Thymus (tissue), 11 donors: ENCODE results near the gene LRRC51. TPM values are rescaled to one million over a fixed set of nuclear protein-coding genes. Genes with fewer than 3 reads are reported as not detected.

Experiments
- DNase-seq, 9 donors: peaks; one replicate each; pipeline ENCODE4 v3.0.0-alpha.2; 2013; ENCODE audit warnings: low spot score in 9 of 9, low read depth in 6 of 9, missing footprints in 1 of 9
- H3K27ac ChIP-seq, 2 donors: one replicate each; pipeline ENCODE4 v1.5.1; 2013; ENCODE audit warnings: control low read depth in 1 of 2, low read depth in 1 of 2, low read length in 1 of 2, mild to moderate bottlenecking in 1 of 2, moderate library complexity in 1 of 2
- H3K27me3 ChIP-seq, 2 donors: one replicate each; pipeline ENCODE4 v1.5.1; 2013; ENCODE audit warnings: low read length in 1 of 2; ENCODE audit not compliant: control insufficient read depth in 2 of 2, insufficient read depth in 1 of 2
- H3K36me3 ChIP-seq, 2 donors: one replicate each; pipeline ENCODE4 v1.5.1; 2013; ENCODE audit warnings: low read length in 1 of 2, mild to moderate bottlenecking in 1 of 2, moderate library complexity in 1 of 2; ENCODE audit not compliant: control insufficient read depth in 2 of 2, insufficient read depth in 2 of 2
- H3K4me1 ChIP-seq, 2 donors: one replicate each; pipeline ENCODE4 v1.5.1; 2013; ENCODE audit warnings: low read length in 2 of 2; ENCODE audit not compliant: control insufficient read depth in 2 of 2, insufficient read depth in 2 of 2
- H3K4me3 ChIP-seq, 2 donors: one replicate each; pipeline ENCODE4 v1.5.1; 2013; ENCODE audit warnings: low read length in 2 of 2, control low read depth in 1 of 2, mild to moderate bottlenecking in 1 of 2
- H3K9me3 ChIP-seq, 2 donors: one replicate each; pipeline ENCODE4 v1.5.1; 2013; ENCODE audit warnings: low read length in 1 of 2, mild to moderate bottlenecking in 1 of 2; ENCODE audit not compliant: control insufficient read depth in 2 of 2, insufficient read depth in 1 of 2
- whole genome bisulfite sequencing: extraction: QIAGEN DNeasy Blood & Tissue Kit; methylation state at CpG from one replicate; pipeline ENCODE4 v1.1.7; 2013; 5-methylcytosine and 5-hydroxymethylcytosine counted together
- polyA plus RNA-seq: library from polyadenylated mRNA; stranded (reverse); fragments of 200-250 nt; gene quantifications from one replicate; pipeline ENCODE4 v1.2.3, GENCODE V29; 2013
- total RNA-seq: library from RNA; stranded (reverse); fragments of 120-200 nt; gene quantifications from one replicate; pipeline ENCODE4 v1.2.4, GENCODE V29; 2013
- donor health status: healthy.

LRRC51 gene
- total and polyA plus RNA-seq, 2 donors: 5.3 TPM

DNA sequence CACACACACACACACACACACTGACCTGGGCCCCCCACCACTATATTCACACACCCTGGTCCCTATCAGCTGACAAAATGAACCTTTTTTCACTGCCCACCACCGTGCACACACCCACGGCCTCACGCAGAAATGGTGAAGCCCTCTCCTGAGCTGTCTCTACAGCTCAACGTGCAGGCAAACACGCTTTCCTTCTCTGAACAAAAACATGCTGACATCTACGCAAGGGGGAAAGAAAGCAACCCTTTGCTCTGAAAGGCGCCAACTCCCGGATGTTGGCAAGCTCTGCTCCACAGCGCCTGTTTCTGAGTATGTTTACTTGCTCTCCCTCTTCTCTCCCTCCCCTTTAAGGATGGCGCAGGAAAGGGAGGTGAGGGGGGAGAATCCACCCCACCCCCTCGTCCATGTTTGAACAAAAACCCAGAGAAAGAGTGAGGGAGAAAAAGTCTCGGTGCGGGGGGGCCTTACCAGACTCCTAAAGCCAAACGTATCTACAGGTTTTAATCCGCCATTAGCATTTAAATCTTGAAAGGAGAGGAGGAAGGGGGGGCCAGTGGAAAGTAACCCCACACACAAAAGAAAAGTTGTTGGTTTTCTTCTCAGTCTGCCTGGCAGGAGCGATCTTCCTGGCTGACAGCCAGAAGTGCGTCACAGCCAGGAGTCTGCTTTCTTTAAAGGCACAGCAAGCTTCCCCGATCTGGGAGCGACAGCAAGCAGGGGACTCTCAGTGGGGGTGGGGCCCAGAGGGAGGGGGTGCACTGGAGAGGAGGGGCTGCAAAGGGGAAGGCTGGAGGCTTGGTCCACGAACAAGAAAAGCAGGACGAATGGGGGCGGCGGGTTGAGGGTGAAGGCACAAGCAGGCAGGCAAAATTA, 39.9 kb upstream of the LRRC51 start:
- WGBS: 0% methylated on average over 23 of the region's 23 CpGs
- Histone ChIP-seq H3K4me3 (peak overlapping the region; percentile 61 to 81), H3K9me3 (no peaks in the 10 kb centered on the region), H3K27ac (peak overlapping the region; percentile 99 to 100), H3K4me1 (peaks cover 42 to 60% of the 10 kb centered on the region in 2 donors), H3K27me3 (no peaks in the 10 kb centered on the region), H3K36me3 (peaks cover 6 to 9% of the 10 kb centered on the region in 2 donors)
- DNase-seq: peak; percentile 60 to 92 (median 75)

DNA sequence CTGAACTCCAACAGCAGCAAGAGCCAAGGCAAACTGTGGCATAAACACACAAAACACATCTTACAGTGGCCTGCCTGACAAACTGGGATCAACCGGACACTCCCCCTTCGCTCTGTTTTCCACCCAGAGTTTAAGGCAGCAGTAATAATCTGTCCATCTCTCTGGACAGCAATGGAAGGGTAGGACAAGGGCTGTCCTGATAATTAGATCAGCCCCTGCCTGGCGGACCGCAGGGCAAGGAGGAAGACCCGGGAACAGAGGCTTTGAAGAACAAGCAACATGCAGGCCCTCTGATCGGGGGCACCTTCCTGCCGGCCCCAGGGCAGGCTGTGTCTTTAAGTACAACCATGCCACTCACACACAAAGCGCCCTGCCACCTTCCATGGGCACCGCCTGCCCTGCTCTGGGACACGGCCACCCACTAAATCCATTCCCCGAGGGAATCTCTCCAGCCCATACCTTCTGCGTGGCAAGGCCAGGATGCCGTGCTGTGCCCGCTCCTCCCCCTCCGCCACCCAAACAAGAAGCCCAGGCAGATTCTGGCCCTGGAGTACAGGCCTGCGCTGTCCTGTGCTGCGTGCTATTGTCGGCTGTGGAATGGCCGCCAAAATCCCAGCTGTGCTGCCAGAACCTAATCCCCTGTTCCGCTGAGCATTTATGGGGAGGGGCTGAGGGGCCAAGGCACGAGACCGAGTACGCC, 39.1 kb upstream of the LRRC51 start:
- Histone ChIP-seq H3K27me3 (no peaks in the 10 kb centered on the region), H3K36me3 (peaks cover 6% of the 10 kb centered on the region in 2 donors), H3K27ac (peak overlapping the region; percentile 99 to 100), H3K4me1 (peaks cover 42 to 59% of the 10 kb centered on the region in 2 donors), H3K4me3 (peak overlapping the region; percentile 61 to 81), H3K9me3 (no peaks in the 10 kb centered on the region)
- DNase-seq: peak in 5 of 9 donors; percentile 32 to 72 (median 41)
- 2% methylated on average over 23 of the region's 23 CpGs for WGBS

- Histone ChIP-seq H3K27me3 (no peaks in the 10 kb centered on the region), H3K4me1 (peaks cover 36 to 52% of the 10 kb centered on the region in 2 donors), H3K36me3 (peaks cover 6 to 8% of the 10 kb centered on the region in 2 donors), H3K9me3 (no peaks in the 10 kb centered on the region), H3K27ac (peak overlapping the region; percentile 99 to 100), H3K4me3 (peak overlapping the region; percentile 61 to 81)
- peak in 2 of 9 donors; percentile 21 to 41 for DNase-seq
- whole genome bisulfite sequencing: 27% methylated on average over 5 of the region's 5 CpGs
These were observed 38.4 kb upstream of the LRRC51 start for GRCh38 chr11:72042064-72042745.

GRCh38 chr11:72045849-72046248, 34.8 kb upstream of the LRRC51 start:
- no peak for DNase-seq
- H3K27ac ChIP-seq: no peak overlapping the region
- WGBS: 98% methylated on average over 5 of the region's 5 CpGs
- H3K9me3 ChIP-seq: no peaks in the 10 kb centered on the region
- H3K4me1 ChIP-seq: peaks cover 10 to 20% of the 10 kb centered on the region in 2 donors
- H3K36me3 ChIP-seq: peaks cover 13 to 19% of the 10 kb centered on the region in 2 donors
- no peaks in the 10 kb centered on the region for H3K27me3 ChIP-seq
- no peak overlapping the region for H3K4me3 ChIP-seq

DNA sequence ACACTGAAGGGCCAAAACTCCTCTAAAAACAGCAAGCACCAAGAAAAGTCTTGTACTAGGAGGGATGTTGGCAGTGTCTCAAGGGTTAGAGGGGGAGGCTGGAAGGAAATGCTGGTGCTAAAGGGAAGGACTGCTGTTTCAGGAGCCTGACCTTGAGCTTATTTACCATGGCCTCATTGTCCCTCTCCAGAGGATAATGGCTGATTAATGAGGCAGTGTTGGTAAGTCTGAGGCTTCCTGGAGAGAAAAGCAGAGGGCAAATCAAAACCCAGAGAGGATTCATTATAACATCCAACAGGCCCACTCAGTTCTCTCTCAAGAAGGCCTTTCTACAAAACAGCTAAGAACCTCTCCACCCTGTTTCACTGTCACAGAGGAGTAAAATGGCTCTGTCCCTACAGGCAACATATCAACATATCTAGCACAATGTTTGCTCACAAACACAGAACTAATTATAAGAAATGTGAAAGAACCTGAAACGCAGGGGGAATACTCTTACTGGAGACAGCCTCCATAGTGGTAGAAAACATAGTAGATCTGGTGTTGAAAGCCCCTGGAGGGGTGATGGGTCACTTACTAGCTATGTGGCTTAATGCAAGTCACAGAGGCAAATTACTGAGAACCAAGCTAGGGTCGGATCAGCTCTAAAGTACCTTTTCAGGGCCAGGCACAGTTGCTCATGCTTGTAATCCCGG, 31.7 kb upstream of the LRRC51 start:
- Histone ChIP-seq H3K4me1 (no peaks in the 10 kb centered on the region), H3K27ac (no peak overlapping the region), H3K27me3 (no peaks in the 10 kb centered on the region), H3K4me3 (no peak overlapping the region), H3K36me3 (peaks cover 13 to 32% of the 10 kb centered on the region in 2 donors), H3K9me3 (no peaks in the 10 kb centered on the region)
- DNase-seq: no peak
- WGBS: 96% methylated on average over 3 of the region's 3 CpGs

- Histone ChIP-seq H3K27ac (no peak overlapping the region), H3K27me3 (no peaks in the 10 kb centered on the region), H3K9me3 (no peaks in the 10 kb centered on the region), H3K4me3 (no peak overlapping the region), H3K4me1 (no peaks in the 10 kb centered on the region), H3K36me3 (peaks cover 10 to 19% of the 10 kb centered on the region in 2 donors)
- WGBS: 95% methylated on average over 3 of the region's 3 CpGs
- DNase-seq: no peak
These were observed 22.1 kb upstream of the LRRC51 start for GRCh38 chr11:72058416-72059034.

DNA sequence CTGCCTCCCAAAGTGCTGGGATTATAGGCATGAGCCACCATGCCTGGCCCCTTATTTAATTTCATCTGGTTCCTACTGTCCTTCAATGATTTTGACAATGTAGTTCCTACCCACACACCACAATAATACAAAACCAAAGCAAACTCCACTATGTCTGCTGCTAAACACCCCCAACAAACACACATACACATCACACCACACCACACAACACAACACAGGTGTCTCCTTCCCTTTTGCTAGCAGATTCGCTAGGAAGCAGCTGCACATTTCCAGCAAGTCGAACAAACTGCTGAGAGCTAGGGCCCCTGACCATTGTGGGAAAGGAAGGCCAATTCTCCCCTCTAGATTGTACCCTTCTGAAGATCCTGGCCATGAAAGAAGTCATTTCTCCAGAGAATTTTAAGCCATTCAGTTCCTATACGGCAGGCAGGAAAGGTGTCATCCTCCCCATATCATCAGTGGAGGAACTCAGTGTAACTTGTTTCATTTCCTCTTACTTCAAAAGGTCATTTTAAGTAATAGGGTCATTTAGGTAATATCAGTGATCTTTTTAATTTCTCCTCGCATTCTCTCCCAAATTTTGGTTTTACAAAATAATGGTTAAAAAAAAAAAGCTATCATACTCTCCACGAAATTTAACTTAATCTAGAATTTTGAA, 18.8 kb upstream of the LRRC51 start:
- H3K4me1 ChIP-seq: no peaks in the 10 kb centered on the region
- H3K27ac ChIP-seq: no peak overlapping the region
- no peak for DNase-seq
- H3K36me3 ChIP-seq: peaks cover 10 to 18% of the 10 kb centered on the region in 2 donors
- H3K4me3 ChIP-seq: no peak overlapping the region
- no peaks in the 10 kb centered on the region for H3K9me3 ChIP-seq
- no peaks in the 10 kb centered on the region for H3K27me3 ChIP-seq
- WGBS: 93% methylated on average over 5 of the region's 5 CpGs

GRCh38 chr11:72066855-72067254, 13.8 kb upstream of the LRRC51 start:
- H3K36me3 ChIP-seq: peaks cover 3 to 29% of the 10 kb centered on the region in 2 donors
- no peaks in the 10 kb centered on the region for H3K27me3 ChIP-seq
- H3K4me3 ChIP-seq: no peak overlapping the region
- DNase-seq: no peak
- H3K27ac ChIP-seq: no peak overlapping the region
- peaks cover 0 to 11% of the 10 kb centered on the region in 2 donors for H3K4me1 ChIP-seq
- H3K9me3 ChIP-seq: no peaks in the 10 kb centered on the region
